RPMI8226 (cell line): ENCODE results near the gene CFDP1.

Experiments used
- DNase-seq: peaks from one replicate; pipeline ENCODE4 v3.0.0-alpha.2; 2015

The CFDP1 gene

GRCh38 chr16:75263963-75264445 lies 169.3 kb downstream of the CFDP1 start:
- no peak for DNase-seq

- DNase-seq: no peak
Observed at GRCh38 chr16:75263291-75263962, 169.9 kb downstream of the CFDP1 start.

- no peak for DNase-seq
Observed at GRCh38 chr16:75262800-75263127, 170.5 kb downstream of the CFDP1 start.

GRCh38 chr16:75262104-75262799 lies 171.1 kb downstream of the CFDP1 start:
- DNase-seq: no peak

- DNase-seq: no peak
Observed at GRCh38 chr16:75261590-75262078, 171.7 kb downstream of the CFDP1 start.

- no peak for DNase-seq
Observed at GRCh38 chr16:75260851-75261589, 172.3 kb downstream of the CFDP1 start.

- no peak for DNase-seq
Observed at GRCh38 chr16:75258807-75259141, 174.5 kb downstream of the CFDP1 start.

- no peak for DNase-seq
Observed at GRCh38 chr16:75257886-75258806, 175.2 kb downstream of the CFDP1 start.

- no peak for DNase-seq
Observed at GRCh38 chr16:75256696-75257343, 176.5 kb downstream of the CFDP1 start.

- no peak for DNase-seq
Observed at GRCh38 chr16:75256059-75256571, 177.2 kb downstream of the CFDP1 start.

- DNase-seq: no peak
Observed at GRCh38 chr16:75254359-75254837, 178.9 kb downstream of the CFDP1 start.

- DNase-seq: no peak
Observed at GRCh38 chr16:75252946-75253911, 180.1 kb downstream of the CFDP1 start.

- DNase-seq: no peak
Observed at GRCh38 chr16:75252049-75252864, 181.0 kb downstream of the CFDP1 start.

- DNase-seq: peak; percentile 50
Observed at GRCh38 chr16:75251280-75252048, 181.8 kb downstream of the CFDP1 start, which contains the start of gene BCAR1. Gene BCAR1, minus strand, starts transcription at chr16:75251624. Its CDS starts 142 bp downstream, at chr16:75251482.

- peak; percentile 33 for DNase-seq
Observed at GRCh38 chr16:75250809-75251279, 182.5 kb downstream of the CFDP1 start.

GRCh38 chr16:75250089-75250808 lies 183.1 kb downstream of the CFDP1 start:
- DNase-seq: no peak

GRCh38 chr16:75249441-75249840 lies 183.9 kb downstream of the CFDP1 start:
- DNase-seq: no peak
